Measurements from ENCODE around the gene ABCC10.
"Not testable (repeated sequence)": the region's sequence is repeated elsewhere in the genome, so short reads cannot be mapped to it uniquely, and the experiment has no call there.

Gene ABCC10

DNA sequence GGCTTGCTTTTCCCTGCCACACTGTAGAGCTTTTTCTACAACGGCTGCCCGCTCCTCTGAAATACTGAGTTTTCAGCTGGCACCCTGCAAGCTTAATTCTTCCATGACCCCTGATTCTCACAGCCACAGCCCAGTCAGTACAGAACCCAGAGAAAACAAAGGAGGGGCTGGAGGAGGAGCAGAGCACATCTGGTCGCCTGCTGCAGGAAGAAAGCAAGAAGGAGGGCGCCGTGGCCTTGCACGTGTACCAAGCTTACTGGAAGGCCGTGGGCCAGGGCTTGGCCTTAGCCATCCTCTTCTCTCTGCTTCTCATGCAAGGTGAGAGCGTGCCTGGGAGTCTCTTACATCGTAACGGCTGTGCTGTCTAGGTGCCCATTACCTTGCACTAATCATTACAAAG, 16.7 kb downstream of the ABCC10 start:
- DNase-seq (ENCODE audit: low spot score): no peak

GRCh38 chr6:43444582-43444981, 17.2 kb downstream of the ABCC10 start:
- no peak for DNase-seq (ENCODE audit: low spot score)

GRCh38 chr6:43445576-43445975, 18.2 kb downstream of the ABCC10 start:
- no peak for DNase-seq (ENCODE audit: low spot score)

- DNase-seq (ENCODE audit: low spot score): no peak
These were observed 20.3 kb downstream of the ABCC10 start for GRCh38 chr6:43447604-43448003.

GRCh38 chr6:43448916-43449315, 21.6 kb downstream of the ABCC10 start:
- no peak for DNase-seq (ENCODE audit: low spot score)

GRCh38 chr6:43450699-43451131, 23.4 kb downstream of the ABCC10 start:
- no peak for DNase-seq (ENCODE audit: low spot score)

- DNase-seq (ENCODE audit: low spot score): no peak
These were observed 24.0 kb downstream of the ABCC10 start for GRCh38 chr6:43451348-43451747.

DNA sequence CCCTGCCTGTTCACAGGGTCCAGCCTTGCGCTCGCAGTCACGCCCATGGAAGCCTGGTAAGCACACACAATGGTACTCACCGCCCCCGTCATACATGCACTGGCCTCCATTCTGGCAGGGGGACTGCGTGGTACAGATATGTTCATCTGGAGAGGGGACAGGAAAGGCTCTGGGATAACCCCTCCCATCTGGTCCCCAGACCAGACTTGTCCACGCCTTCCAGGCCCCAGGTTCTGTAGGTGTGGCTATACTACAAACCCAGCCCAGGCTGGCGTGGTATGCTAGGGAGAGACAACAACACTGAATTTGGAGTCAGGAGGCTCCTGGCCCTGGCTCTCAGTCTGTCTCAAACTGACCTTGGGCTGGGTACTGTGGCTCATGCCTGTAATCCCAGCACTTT, 24.6 kb downstream of the ABCC10 start:
- no peak for DNase-seq (ENCODE audit: low spot score)

GRCh38 chr6:43452896-43453295, 25.6 kb downstream of the ABCC10 start:
- no peak for DNase-seq (ENCODE audit: low spot score)

DNA sequence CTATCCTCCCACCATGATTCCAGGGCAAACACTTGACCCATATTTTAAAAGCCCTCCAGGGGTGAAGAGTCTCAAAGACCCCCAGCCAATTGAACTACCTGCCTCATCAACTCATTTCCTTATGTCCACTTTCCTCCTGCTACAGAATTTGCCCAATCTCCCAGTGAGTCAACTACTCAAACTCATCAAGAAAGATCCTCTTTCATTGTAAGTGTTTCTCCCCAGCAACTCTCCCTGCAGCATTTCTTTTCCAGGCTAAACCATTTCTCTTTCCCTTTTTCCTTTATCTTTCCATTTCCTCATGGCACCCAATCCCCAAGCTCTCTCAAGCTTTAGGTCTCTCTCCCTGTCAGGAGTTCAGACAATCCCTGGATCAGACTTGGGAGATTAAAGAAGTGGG, 26.5 kb downstream of the ABCC10 start:
- no peak for DNase-seq (ENCODE audit: low spot score)

GRCh38 chr6:43454290-43454695, 27.0 kb downstream of the ABCC10 start:
- no peak for DNase-seq (ENCODE audit: low spot score)

GRCh38 chr6:43454696-43455530, 27.6 kb downstream of the ABCC10 start:
- DNase-seq (ENCODE audit: low spot score): peak; percentile 90

DNA sequence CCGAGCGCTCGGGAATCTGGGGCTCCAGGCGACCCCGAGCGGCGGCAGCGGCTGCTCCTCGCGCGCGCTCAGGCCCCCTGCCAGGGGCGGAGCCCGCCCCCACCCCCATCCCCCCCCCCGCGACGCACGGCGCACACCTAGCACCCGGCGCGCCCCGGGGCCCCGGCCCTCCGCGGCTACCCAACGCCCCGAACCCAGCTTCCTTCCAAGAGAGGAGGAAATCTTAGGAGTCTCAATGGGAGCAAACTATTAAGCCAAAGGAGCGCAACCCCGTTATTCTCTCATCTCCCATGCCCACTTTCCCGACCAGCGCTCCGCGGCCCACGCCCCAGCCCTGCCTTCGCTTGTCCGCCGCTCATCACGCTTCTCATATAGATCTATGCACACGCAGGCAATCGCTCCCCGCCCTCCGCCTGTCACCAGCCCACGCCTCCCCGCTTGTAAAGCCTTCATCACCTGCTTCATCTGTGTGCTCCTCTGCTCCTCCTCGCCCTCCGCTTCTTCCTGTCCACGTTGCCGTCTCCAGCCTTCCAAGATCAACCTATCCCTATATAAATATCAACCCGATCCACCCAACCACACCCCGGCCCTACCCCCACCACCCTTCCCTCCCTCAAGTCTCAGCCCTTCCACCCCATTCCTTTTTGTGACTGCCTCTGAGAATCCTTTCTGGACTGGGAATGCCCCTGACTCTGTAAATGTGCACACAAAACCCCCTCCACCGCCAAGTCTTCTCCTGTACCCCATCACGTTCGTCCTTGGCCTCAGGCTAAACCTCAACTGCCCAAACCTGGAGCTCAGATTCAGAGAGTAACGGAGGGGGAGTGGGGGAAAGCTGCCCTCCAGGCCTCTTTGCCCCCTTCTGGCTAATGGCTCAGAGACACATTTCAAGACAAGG, 28.4 kb downstream of the ABCC10 start, which contains the start of gene DLK2:
DLK2 (minus strand) TSS at position 18 of the 898 bp plus-strand sequence. CDS start 723 bp downstream, outside the sequence.
- DNase-seq (ENCODE audit: low spot score): no peak

DNA sequence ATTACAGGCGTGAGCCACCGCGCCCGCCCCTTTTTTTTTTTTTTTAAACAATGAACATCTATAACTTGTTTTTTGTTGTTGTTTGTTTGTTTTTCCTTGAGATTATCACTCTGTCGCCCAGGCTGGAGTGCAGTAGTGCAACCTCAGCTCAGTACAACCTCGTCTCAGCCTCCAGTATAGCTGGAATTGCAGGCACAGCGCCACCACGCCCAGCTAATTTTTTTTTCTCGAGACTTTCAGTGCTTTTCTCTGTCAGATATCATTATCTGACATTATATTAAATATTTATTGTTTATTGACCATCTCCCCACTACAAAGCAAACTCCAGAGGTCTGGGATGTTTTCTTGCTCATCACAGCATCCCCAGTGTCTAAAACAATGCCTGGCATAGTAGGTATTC, 30.3 kb downstream of the ABCC10 start:
- no peak for DNase-seq (ENCODE audit: low spot score)

GRCh38 chr6:43458154-43458553, 30.8 kb downstream of the ABCC10 start:
- not testable (repeated sequence) for DNase-seq (ENCODE audit: low spot score)

- DNase-seq (ENCODE audit: low spot score): no peak
These were observed 32.2 kb downstream of the ABCC10 start for GRCh38 chr6:43459535-43459934.

DNA sequence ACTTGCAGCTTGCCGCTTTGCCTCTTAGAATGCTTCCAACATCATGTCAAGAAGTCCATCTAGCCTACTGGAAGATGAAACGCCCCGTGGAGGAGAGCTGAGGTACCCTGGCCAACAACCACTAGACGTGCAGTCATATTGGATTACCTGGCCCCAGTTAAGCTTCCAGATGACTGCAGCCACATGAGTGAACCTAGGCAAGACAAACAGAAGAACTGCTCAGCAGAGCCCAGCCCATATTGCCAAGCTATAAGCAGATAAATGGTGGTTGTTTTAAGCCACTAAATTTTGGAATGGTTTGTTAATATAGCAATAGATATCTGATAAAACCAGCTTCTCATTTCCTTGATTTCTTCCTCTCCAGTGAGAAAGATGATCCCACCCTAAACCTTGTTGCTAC, 32.7 kb downstream of the ABCC10 start:
- DNase-seq (ENCODE audit: low spot score): no peak

- DNase-seq (ENCODE audit: low spot score): no peak
These were observed 34.6 kb downstream of the ABCC10 start for GRCh38 chr6:43461936-43462335.

DNA sequence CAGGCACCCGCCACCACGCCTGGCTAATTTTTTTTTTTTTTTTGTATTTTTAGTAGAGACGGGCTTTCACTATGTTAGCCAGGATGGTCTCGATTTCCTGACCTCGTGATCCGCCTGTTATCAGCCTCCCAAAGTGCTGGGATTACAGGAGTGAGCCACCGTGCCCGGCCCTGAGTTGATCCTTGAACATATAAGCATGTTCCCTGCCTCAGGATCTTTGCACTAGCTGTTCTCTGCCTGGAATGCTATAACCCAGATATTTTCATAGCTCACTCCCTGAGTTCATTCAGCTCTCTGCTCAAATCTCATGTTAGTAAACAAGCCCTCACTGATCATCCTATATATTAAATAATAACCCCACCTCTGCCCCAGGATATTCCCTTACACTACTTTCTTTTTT, 37.0 kb downstream of the ABCC10 start:
- no peak for DNase-seq (ENCODE audit: low spot score)

DNA sequence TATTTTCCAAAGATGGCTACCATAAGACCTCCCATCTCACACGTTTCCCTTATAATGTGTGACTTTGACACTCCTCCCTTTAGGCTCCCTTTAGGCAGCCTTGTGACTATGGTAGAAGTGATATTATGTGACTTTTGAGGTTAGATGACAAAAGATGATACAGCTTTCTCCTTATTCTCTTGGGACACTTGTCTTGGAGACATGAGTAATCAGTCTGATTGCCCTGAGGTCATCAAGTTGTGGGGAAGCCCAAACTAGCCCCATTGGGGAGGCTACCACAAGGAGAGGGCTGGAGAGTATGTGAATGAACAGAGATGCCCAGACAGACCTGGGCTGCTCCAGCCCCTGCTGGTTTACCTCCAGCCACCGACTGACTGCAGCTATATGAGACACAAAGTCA, 38.6 kb downstream of the ABCC10 start:
- DNase-seq (ENCODE audit: low spot score): no peak

GRCh38 chr6:43467265-43467664, 39.9 kb downstream of the ABCC10 start:
- not testable (repeated sequence) for DNase-seq (ENCODE audit: low spot score)

DNA sequence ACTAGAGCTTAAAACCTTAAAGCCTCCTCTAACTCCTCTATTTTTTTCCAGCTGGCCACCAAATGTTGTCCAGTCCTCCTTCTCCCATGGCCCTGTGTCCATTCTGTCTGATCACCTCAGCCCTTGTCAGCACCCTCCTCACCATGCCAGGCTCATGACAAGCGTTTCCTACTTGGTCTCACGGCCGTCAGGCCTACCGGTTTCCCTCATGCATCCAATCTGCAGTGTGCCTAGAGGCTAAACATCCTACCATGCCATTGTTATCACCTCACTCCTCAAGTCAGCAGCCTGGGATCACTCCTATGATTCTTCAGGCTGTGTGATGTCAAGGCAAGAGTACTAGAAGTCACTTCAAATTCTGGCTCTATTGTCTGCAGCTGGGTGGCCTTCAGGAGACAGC, 40.4 kb downstream of the ABCC10 start:
- DNase-seq (ENCODE audit: low spot score): no peak

DNA sequence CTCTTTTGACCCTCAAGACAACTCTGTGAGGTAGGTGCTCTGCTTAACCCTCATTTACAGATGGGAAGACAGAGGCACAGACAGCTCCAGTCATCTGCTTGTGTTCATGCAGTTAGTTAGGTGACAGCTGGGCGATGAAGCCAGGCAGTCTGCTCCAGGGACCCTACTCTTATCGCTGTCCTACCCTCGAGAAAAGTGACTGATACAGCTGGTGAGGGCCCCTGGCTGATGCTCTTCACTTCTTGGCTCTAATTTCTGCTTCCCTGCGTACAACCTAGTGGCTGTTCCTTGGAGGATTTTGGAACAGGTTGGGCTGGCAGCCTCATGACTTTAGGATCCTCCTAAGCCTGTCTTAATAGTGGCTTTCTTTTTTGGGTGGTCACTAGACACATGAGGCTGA, 40.9 kb downstream of the ABCC10 start:
- no peak for DNase-seq (ENCODE audit: low spot score)
